Right kidney (tissue), 1 donor: ENCODE data around the gene ESR1.
"Not testable (repeated sequence)": the region's sequence is repeated elsewhere in the genome, so short reads cannot be mapped to it uniquely, and the experiment has no call there.

Source experiments
- DNase-seq: peaks from one replicate; pipeline ENCODE4 v3.0.0-alpha.2; 2016

ESR1 gene

DNA sequence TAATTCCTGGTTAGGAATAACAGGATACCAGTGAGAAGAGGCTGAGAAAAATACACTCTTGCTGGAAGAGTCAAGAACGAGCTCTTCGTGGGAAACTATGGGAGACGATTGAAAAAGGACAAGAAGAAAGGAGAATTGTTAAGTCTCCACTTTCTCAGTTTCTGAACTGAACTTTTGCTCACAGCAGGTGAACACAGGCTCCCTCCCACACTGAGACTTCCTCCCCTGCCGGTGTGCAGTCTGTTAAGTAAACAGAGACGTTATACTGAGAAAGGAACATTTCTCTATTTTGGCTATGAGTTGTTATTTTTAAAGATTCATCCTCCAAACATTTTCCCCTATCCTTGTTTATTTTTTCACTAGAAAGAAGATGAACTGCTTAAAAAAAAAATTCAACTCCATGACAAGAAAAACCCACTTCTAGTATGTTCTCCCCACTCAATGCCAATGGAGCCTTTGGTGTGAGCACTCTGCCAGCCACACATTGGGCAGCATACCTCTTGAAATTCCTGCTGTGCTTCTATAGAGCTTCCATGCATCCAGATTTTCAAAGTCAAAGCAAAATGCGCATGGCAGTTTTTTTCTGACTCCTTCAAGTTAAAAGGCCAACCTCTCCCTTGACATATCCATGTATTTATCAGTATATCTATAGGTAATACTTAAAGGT lies 250.5 kb downstream of the ESR1 start:
- no peak for DNase-seq

- no peak for DNase-seq
Measured at GRCh38 chr6:152059909-152060308, 252.4 kb downstream of the ESR1 start.

GRCh38 chr6:152062476-152062875 lies 255.0 kb downstream of the ESR1 start:
- no peak for DNase-seq

- no peak for DNase-seq
Measured at GRCh38 chr6:152063170-152063921, 255.9 kb downstream of the ESR1 start.

DNA sequence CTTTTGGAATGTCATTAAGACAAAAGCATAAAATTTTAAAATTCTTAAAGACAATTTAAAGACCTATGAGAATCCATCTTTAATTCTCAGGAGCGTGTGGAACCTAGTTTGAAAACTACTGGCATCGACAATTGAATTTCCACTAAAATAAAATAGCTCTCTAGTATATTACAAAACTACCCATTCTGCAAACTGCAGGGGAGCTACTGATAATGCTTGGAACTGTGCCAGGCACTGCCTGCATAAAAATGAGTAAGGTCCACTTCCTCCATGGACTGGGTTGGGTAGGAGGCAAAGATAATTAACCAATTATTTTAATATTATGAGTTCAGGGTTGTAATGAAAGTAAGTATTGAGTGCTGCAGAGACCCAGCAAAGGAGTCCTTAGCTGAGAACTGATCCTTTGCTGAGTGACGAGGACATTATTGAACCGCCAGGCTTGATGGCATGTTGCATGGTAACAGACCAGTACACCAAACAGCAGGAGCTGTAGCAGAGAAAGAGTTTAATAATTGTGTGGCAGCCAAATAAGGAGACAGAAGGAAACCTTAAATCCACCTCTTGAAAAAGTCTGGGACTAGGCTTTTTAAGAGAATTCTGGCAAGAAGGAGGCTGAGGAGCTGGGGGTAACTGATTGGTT lies 261.3 kb downstream of the ESR1 start:
- DNase-seq = no peak

DNA sequence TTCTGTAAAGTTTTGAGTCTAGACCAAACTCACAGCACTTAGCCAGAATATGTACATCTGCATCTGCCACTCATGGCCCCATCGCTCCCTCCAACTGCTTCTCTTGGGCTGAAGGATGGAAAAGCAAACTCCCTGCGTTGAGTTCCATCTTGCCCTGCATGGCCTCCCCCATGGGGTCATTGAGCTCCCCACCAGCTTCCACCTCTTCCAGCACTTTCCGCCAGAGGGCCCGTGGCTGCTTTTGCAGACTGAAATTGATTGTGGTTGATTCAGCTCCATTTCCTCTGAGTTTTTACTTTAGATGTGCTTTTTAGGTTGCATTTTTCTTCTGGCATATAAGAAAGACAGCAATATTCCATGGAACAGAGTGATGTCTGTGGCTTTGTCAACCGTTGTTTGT lies 263.1 kb downstream of the ESR1 start:
- no peak for DNase-seq

DNA sequence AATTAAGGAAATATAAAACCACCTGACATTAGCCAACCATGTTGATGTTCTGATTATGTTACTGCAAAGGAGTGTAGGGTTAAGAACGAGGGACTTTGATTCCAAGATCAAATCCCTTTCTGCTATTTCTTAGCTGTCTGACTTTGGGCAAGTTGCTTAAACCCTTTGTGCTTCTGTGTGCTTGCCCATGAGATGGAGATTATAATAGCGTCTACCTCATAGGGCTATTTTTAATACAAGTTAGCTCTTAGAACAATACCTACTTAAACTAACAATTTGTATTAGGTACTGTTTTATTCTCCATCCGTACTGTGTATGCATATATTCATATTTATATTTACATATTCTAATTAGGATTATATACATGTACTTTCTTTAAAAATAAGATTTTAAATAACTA lies 263.8 kb downstream of the ESR1 start:
- no peak for DNase-seq

- DNase-seq = no peak
Measured at GRCh38 chr6:152071843-152072242, 264.4 kb downstream of the ESR1 start.

GRCh38 chr6:152076242-152076641 lies 268.8 kb downstream of the ESR1 start:
- DNase-seq = not testable (repeated sequence)

DNA sequence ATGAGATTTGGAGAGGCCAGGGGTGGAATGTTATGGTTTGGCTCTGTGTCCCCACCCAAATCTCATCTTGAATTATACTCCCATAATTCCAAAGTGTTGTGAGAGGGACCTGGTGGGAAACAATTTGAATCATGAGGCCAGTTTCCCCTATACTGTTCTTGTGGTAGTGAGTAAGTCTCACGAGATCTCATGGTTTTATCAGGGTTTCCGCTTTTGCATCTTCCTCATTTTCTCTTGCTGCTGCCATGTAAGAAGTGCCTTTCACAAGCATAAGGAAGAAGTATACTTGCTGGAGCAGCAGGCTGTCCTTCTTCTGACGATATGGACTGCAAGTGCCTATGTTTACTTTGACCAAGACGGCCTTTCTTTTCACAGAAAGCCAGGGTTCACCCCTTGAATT lies 270.5 kb downstream of the ESR1 start:
- no peak for DNase-seq

GRCh38 chr6:152078804-152079203 lies 271.3 kb downstream of the ESR1 start:
- DNase-seq = no peak

DNA sequence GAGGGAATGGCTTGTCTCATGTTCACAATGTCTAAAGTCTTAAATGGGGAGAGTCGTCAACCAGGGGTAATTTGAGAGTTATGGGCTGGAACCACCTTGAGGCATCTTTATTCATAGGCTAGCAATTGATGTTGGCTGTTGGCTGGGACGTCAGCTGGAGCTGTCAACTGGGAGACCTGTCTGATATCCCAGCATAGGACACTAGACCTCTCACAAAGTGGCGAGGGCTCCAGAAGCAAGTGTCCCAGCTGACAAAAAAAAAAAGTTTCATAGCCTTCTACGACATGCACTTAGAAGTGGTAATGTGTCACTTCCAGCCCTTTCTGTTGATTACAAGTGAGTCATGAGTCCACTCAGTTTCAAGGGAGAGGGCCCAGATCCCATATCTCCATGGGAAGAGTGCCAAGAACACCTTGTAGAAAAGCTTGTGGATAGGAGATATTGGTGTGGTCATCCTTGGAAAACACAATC lies 278.0 kb downstream of the ESR1 start:
- DNase-seq = no peak

GRCh38 chr6:152086223-152086873 lies 278.9 kb downstream of the ESR1 start:
- no peak for DNase-seq

GRCh38 chr6:152087096-152087495 lies 279.6 kb downstream of the ESR1 start:
- DNase-seq = no peak

DNA sequence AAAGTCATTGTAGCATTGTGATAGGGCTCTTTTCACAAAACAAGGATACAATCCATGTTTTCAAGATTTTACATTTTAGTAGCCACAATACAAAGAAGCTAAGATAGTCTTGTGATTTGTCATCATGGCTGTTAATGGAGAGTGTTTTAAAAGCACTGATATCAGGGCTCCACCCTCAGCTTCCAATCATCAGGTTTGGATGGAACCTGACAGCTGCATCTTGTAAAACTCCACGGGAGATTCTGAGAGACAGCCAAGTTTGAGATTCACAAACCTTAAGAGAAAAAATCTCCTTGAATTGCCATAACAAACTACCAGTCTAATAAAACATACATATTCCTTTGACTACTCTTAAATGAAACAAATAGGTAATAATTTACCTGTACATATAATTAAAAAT lies 280.2 kb downstream of the ESR1 start:
- DNase-seq = no peak

GRCh38 chr6:152089992-152090391 lies 282.5 kb downstream of the ESR1 start:
- DNase-seq = no peak

GRCh38 chr6:152091201-152091600 lies 283.7 kb downstream of the ESR1 start:
- DNase-seq = no peak

DNA sequence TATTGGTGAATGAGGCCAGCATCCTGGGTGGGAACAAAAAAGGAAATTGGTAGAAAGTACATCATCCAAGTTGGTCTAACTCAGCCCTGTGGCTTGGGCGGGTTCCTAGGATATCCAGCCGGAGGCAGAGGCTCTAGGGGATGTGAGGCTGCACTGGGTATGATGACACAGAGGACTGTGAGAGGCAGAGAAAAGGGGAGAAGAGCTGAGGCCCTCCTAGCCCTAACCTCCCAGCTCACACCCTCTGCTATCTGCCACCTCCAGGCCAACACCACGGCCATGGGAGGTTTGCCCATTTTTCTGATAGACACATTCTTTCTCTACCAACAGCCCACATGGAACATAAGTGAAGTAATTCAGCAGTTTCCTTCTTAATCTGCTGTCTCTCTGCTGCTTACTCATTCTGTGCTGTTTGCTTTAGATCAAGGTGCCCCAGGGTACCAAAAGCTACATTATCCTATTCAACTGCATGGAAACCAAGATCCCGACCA lies 284.4 kb downstream of the ESR1 start:
- no peak for DNase-seq

DNA sequence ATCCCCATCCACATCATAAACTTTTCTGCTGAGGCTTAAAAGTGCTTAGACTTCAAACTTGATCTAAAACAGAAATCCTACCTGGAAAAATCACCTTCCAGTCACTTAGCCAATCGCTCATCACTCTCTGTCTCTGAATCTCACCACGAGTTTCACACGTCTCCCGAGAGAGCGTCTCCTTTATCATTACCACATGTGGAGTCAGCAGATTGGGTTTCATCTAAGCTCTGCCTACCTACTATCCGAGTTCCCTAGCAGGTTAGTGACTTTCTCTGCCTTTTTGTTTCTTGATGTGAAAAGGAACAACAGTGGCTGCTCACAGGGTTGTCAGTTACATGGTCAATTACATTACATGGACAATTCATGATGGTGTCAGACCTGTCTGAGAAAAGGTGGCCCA lies 286.2 kb downstream of the ESR1 start:
- DNase-seq = no peak

DNA sequence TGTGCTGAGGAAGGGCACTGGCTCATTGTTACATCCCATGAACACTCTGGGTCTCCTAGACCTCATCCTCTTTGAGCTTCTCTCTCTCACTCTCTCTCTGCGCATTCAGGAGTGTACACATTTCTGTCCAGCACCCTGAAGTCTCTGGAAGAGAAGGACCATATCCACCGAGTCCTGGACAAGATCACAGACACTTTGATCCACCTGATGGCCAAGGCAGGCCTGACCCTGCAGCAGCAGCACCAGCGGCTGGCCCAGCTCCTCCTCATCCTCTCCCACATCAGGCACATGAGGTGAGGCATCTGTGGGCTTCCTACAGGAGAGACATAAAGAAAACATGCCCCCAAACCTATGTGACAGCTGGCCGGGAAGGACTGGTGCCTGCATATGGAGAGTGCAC lies 286.8 kb downstream of the ESR1 start:
- no peak for DNase-seq

- DNase-seq = no peak
Measured at GRCh38 chr6:152094992-152095592, 287.6 kb downstream of the ESR1 start.

DNA sequence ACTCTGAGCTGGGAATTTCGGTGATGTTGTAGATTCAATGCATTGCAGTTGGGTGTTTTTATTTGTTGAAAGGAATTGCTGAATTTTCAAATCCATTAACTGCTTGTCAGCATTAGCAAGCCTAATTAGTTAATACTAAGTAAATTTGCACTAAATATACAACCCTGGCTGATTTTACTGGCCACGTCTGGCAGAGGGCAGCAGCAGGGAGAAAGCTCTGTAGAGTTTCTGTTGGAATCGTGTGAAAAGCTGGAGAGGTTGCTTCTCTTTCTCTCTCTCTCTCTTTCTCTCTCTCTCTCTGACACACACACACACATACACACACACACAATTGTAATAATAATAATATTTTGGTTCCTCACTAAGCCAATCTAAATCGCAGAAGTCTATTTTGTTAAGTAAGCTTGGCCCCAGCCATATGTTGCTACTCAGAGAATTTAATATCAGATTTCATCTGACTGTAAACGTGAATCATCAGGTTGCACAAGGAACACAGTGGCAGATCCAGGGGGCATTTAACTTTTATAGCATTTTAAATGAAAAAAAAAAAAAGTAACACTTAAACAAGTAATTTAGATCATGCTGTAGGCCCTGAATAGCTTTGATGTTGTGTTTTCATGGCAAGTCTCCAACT lies 289.5 kb downstream of the ESR1 start:
- no peak for DNase-seq
